HepG2 (cell line): Measurements from ENCODE around the gene TSTD1. TPM values are rescaled to one million over a fixed set of nuclear protein-coding genes. Genes with fewer than 3 reads are reported as not detected.
A peak's percentile ranks its signal among the peaks of the same experiment; 100 is the strongest.

ENCODE experiments used
- AHR ChIP-seq: IDR thresholded peaks from 2 replicates; pipeline ENCODE4 v1.6.1; 2018; ENCODE audit warnings: missing genetic modification reagents, missing compliant biosample characterization
- ASH2L ChIP-seq: fragments of 300-600, 200-600 bp; sonication (generic); IDR thresholded peaks from 2 replicates; pipeline ENCODE4 v1.7.0; 2017; ENCODE audit warnings: low read depth, mild to moderate bottlenecking, moderate library complexity, mixed read lengths, low read length; ENCODE audit not compliant: insufficient read length
- CBX5 ChIP-seq: sonication (generic); formaldehyde crosslinking; IDR thresholded peaks from 2 replicates; pipeline ENCODE4 v1.4.0; 2020; ENCODE audit warnings: missing genetic modification reagents, borderline replicate concordance
- CENPT ChIP-seq: sonication (generic); formaldehyde crosslinking; IDR thresholded peaks from 2 replicates; pipeline ENCODE4 v1.8.0; 2022; ENCODE audit warnings: low read depth, mild to moderate bottlenecking, moderate library complexity, missing genetic modification reagents
- ELF4 ChIP-seq: sonication (generic); formaldehyde crosslinking; IDR thresholded peaks from 2 replicates; pipeline ENCODE4 v1.5.0; 2020; ENCODE audit warnings: missing genetic modification reagents, mild to moderate bottlenecking, moderate library complexity, borderline replicate concordance
- HNRNPLL ChIP-seq: fragments of 200-400 bp; formaldehyde crosslinking; IDR thresholded peaks from 2 replicates; pipeline ENCODE4 v1.6.1; 2017; ENCODE audit warnings: mild to moderate bottlenecking, low read depth, low read length; ENCODE audit not compliant: poor library complexity, severe bottlenecking
- IRF2 ChIP-seq: IDR thresholded peaks from 2 replicates; pipeline ENCODE4 v1.6.1; 2018; ENCODE audit warnings: missing genetic modification reagents, missing compliant biosample characterization
- KDM5A ChIP-seq: fragments of 200-600 bp; sonication (generic); IDR thresholded peaks from 2 replicates; pipeline ENCODE4 v1.7.0; 2018; ENCODE audit warnings: antibody characterized with exemption, mild to moderate bottlenecking, low read length, borderline replicate concordance
- MAF1 ChIP-seq: sonication (generic); formaldehyde crosslinking; IDR thresholded peaks from 2 replicates; pipeline ENCODE4 v1.5.0; 2020; ENCODE audit warnings: missing genetic modification reagents, borderline replicate concordance
- MYC ChIP-seq: sonication (generic); formaldehyde crosslinking; IDR thresholded peaks from 2 replicates; pipeline ENCODE4 v1.9.0; 2021; ENCODE audit warnings: missing genetic modification reagents, borderline replicate concordance
- ZBTB7B ChIP-seq: sonication (generic); formaldehyde crosslinking; IDR thresholded peaks from 2 replicates; pipeline ENCODE4 v1.4.0; 2020; ENCODE audit warnings: missing genetic modification reagents
- ZFP1 ChIP-seq: IDR thresholded peaks from 2 replicates; pipeline ENCODE4 v1.6.1; 2016
- ZKSCAN1 ChIP-seq: fragments of 150-350 bp; IDR thresholded peaks from 2 replicates; pipeline ENCODE4 v1.6.1; 2014; ENCODE audit warnings: low read length
- ZNF335 ChIP-seq: sonication (generic); formaldehyde crosslinking; IDR thresholded peaks from 2 replicates; pipeline ENCODE4 v1.4.0; 2020; ENCODE audit warnings: missing genetic modification reagents
- ZNF484 ChIP-seq: sonication (generic); formaldehyde crosslinking; IDR thresholded peaks from 2 replicates; pipeline ENCODE4 v1.5.1; 2020; ENCODE audit warnings: mild to moderate bottlenecking, low read depth, missing genetic modification reagents, borderline replicate concordance
- ZNF546 ChIP-seq: sonication (generic); formaldehyde crosslinking; conservative IDR thresholded peaks from 2 replicates; pipeline ENCODE4 v1.8.1; 2023; ENCODE audit warnings: mild to moderate bottlenecking, missing genetic modification reagents
- ZSCAN9 ChIP-seq: IDR thresholded peaks from 2 replicates; pipeline ENCODE4 v1.6.1; 2016; ENCODE audit warnings: borderline replicate concordance
- polyA plus RNA-seq, 8 experiments: library from polyadenylated mRNA; depleted of rRNA in 3 of 8; stranded (reverse) in 7 of 8; unstranded in 1 of 8; fragments of >200 nt; fragmentation: Illumina TruSeq in 4 of 8; extraction: Trizol in 4 of 8; gene quantifications; 2 replicates each; pipeline versions ENCODE4 v1.2.1 to v1.2.3, GENCODE V29; 2011 to 2016; ENCODE audit warnings: low read depth in 4 of 8, missing spikeins in 1 of 8, mixed read lengths in 1 of 8; ENCODE audit not compliant: insufficient read depth in 1 of 8
- total RNA-seq, 5 experiments: library from RNA; depleted of rRNA; stranded (reverse); fragments of >200 nt; fragmentation: Illumina TruSeq; extraction: Trizol; gene quantifications; 2 replicates each; pipeline ENCODE4 v1.2.3, GENCODE V29; 2016; ENCODE audit warnings: low read depth in 1 of 5
- TF ChIP-seq, protein P1 (sequence below): sonication (generic); formaldehyde crosslinking; IDR thresholded peaks from 2 replicates; pipeline ENCODE4 v1.5.0; 2020; ENCODE audit warnings: mild to moderate bottlenecking, missing genetic modification reagents, borderline replicate concordance
- TF ChIP-seq, protein P2 (sequence below): sonication (generic); formaldehyde crosslinking; IDR thresholded peaks from 2 replicates; pipeline ENCODE4 v1.4.0; 2020; ENCODE audit warnings: missing genetic modification reagents

TSTD1 gene
- total and polyA plus RNA-seq, 2 of the 13 experiments (the other 11 are each of a cell fraction or from before 2014, with no cell fraction given), result 0.15 to 0.31 TPM

DNA sequence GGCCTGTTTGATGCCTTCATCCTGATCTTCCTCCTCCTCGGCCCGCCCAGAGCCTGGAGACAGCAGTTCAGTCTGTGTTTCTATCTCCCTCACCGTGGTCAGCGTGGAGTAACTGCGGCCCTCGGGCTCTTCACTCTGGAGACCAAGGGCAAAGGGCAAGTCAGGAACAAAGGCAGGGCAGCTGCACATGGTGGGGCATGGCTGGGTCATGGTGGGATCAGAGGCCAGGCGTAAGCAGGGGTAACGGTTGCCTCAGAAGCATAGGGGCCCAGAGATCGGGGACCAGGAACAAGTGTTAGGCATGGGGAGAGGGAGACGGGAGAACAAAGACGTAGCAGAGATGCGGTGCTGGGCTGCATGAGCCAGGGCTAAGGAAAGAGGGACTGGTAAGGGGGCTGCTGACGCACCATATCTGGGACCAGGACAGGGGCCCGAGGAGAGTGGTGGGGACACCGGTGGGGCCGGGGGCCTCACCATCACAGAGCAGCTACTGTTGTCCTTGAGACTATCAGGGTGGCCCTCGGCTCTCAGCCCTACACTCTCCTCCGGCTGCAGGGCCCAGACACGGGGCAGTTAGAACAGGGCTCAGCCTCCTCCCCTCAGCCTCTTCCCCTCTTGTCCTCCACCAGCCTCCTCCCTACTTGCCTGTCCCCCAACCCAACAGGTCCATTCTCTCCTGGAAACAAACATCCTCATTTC lies 34.1 kb upstream of the TSTD1 start (continued):
- TF ChIP-seq, protein P1, sequence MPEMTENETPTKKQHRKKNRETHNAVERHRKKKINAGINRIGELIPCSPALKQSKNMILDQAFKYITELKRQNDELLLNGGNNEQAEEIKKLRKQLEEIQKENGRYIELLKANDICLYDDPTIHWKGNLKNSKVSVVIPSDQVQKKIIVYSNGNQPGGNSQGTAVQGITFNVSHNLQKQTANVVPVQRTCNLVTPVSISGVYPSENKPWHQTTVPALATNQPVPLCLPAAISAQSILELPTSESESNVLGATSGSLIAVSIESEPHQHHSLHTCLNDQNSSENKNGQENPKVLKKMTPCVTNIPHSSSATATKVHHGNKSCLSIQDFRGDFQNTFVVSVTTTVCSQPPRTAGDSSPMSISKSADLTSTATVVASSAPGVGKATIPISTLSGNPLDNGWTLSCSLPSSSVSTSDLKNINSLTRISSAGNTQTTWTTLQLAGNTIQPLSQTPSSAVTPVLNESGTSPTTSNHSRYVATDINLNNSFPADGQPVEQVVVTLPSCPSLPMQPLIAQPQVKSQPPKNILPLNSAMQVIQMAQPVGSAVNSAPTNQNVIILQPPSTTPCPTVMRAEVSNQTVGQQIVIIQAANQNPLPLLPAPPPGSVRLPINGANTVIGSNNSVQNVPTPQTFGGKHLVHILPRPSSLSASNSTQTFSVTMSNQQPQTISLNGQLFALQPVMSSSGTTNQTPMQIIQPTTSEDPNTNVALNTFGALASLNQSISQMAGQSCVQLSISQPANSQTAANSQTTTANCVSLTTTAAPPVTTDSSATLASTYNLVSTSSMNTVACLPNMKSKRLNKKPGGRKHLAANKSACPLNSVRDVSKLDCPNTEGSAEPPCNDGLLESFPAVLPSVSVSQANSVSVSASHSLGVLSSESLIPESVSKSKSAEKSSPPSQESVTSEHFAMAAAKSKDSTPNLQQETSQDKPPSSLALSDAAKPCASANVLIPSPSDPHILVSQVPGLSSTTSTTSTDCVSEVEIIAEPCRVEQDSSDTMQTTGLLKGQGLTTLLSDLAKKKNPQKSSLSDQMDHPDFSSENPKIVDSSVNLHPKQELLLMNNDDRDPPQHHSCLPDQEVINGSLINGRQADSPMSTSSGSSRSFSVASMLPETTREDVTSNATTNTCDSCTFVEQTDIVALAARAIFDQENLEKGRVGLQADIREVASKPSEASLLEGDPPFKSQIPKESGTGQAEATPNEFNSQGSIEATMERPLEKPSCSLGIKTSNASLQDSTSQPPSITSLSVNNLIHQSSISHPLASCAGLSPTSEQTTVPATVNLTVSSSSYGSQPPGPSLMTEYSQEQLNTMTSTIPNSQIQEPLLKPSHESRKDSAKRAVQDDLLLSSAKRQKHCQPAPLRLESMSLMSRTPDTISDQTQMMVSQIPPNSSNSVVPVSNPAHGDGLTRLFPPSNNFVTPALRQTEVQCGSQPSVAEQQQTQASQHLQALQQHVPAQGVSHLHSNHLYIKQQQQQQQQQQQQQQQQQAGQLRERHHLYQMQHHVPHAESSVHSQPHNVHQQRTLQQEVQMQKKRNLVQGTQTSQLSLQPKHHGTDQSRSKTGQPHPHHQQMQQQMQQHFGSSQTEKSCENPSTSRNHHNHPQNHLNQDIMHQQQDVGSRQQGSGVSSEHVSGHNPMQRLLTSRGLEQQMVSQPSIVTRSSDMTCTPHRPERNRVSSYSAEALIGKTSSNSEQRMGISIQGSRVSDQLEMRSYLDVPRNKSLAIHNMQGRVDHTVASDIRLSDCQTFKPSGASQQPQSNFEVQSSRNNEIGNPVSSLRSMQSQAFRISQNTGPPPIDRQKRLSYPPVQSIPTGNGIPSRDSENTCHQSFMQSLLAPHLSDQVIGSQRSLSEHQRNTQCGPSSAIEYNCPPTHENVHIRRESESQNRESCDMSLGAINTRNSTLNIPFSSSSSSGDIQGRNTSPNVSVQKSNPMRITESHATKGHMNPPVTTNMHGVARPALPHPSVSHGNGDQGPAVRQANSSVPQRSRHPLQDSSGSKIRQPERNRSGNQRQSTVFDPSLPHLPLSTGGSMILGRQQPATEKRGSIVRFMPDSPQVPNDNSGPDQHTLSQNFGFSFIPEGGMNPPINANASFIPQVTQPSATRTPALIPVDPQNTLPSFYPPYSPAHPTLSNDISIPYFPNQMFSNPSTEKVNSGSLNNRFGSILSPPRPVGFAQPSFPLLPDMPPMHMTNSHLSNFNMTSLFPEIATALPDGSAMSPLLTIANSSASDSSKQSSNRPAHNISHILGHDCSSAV, result no peak
- TF ChIP-seq MAF1 (no peak), ZNF484 (no peak), ZSCAN9 (CRISPR knock-in tag) (no peak), ZKSCAN1 (no peak), ELF4 (no peak), MYC (CRISPR knock-in tag) (peak; percentile 85), ASH2L (no peak), ZNF335 (CRISPR knock-in tag) (no peak), IRF2 (CRISPR knock-in tag) (no peak), ZFP1 (no peak), ZNF546 (CRISPR knock-in tag) (no peak), ZBTB7B (no peak), KDM5A (no peak), CENPT (CRISPR knock-in tag) (no peak), HNRNPLL (no peak), AHR (CRISPR knock-in tag) (no peak), CBX5 (CRISPR knock-in tag) (no peak)
- TF ChIP-seq, protein P2, sequence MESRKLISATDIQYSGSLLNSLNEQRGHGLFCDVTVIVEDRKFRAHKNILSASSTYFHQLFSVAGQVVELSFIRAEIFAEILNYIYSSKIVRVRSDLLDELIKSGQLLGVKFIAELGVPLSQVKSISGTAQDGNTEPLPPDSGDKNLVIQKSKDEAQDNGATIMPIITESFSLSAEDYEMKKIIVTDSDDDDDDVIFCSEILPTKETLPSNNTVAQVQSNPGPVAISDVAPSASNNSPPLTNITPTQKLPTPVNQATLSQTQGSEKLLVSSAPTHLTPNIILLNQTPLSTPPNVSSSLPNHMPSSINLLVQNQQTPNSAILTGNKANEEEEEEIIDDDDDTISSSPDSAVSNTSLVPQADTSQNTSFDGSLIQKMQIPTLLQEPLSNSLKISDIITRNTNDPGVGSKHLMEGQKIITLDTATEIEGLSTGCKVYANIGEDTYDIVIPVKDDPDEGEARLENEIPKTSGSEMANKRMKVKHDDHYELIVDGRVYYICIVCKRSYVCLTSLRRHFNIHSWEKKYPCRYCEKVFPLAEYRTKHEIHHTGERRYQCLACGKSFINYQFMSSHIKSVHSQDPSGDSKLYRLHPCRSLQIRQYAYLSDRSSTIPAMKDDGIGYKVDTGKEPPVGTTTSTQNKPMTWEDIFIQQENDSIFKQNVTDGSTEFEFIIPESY (CRISPR knock-in tag), result 0 out of 2 replicates have a peak, but pooled peaks have one; percentile 10
